Measurements from ENCODE around the gene EIF3D. TPM values are rescaled to one million over a fixed set of nuclear protein-coding genes. Genes with fewer than 3 reads are reported as not detected.

Gene EIF3D
- total and polyA plus RNA-seq, 2 of the 13 experiments (the other 11 are each of a cell fraction or from before 2014, with no cell fraction given): 118 to 274 TPM

GRCh38 chr22:36506637-36507517 lies 22.1 kb downstream of the EIF3D start, which contains the start of gene FOXRED2 (continued):
- no peak for TF ChIP-seq NR2F1 (CRISPR knock-in tag; IDR thresholded peaks at IDR 0.05)
- TF ChIP-seq ZMYM2 (CRISPR knock-in tag; IDR thresholded peaks at IDR 0.05): peak; percentile 69; the same call in 1 of the 2 replicates
- no peak for TF ChIP-seq ZNF780A (CRISPR knock-in tag; IDR thresholded peaks at IDR 0.05)
- TF ChIP-seq ZNF556 (CRISPR knock-in tag; IDR thresholded peaks at IDR 0.05; ENCODE audit: borderline replicate concordance): peak; percentile 58; the same call in 1 of the 2 replicates
- TF ChIP-seq SKIL (CRISPR knock-in tag; IDR thresholded peaks at IDR 0.05; ENCODE audit: borderline replicate concordance): no peak
- no peak; the same call in 1 of the 2 replicates for TF ChIP-seq ZNF740 (CRISPR knock-in tag; IDR thresholded peaks at IDR 0.05)
- no peak for TF ChIP-seq ZNF646 (CRISPR knock-in tag; IDR thresholded peaks at IDR 0.05)
- peak; percentile 56; the same call in 1 of the 2 replicates for TF ChIP-seq KDM4B (CRISPR knock-in tag; IDR thresholded peaks at IDR 0.05)
- TF ChIP-seq HNF1A (IDR thresholded peaks at IDR 0.05; ENCODE audit: low read depth): no peak
- peak; percentile 78 for TF ChIP-seq HNF1A (CRISPR knock-in tag; IDR thresholded peaks at IDR 0.05; ENCODE audit: borderline replicate concordance)
- TF ChIP-seq SIX4 (CRISPR knock-in tag; IDR thresholded peaks at IDR 0.05): no peak; the same call in 1 of the 2 replicates
- 0 out of 2 replicates have a peak, but pooled peaks have one; percentile 38 for TF ChIP-seq MAF1 (CRISPR knock-in tag; IDR thresholded peaks at IDR 0.05; ENCODE audit: borderline replicate concordance)
- TF ChIP-seq HOXA5 (CRISPR knock-in tag; IDR thresholded peaks at IDR 0.05): peak; percentile 80; the same call in 1 of the 2 replicates
- TF ChIP-seq ARID2 (CRISPR knock-in tag; IDR thresholded peaks at IDR 0.05; ENCODE audit: borderline replicate concordance): peak; percentile 67; the same call in 1 of the 2 replicates
